Measurements from ENCODE around the gene ZNF835.
"Not testable (repeated sequence)": the region's sequence is repeated elsewhere in the genome, so short reads cannot be mapped to it uniquely, and the experiment has no call there.

The ZNF835 gene

DNA sequence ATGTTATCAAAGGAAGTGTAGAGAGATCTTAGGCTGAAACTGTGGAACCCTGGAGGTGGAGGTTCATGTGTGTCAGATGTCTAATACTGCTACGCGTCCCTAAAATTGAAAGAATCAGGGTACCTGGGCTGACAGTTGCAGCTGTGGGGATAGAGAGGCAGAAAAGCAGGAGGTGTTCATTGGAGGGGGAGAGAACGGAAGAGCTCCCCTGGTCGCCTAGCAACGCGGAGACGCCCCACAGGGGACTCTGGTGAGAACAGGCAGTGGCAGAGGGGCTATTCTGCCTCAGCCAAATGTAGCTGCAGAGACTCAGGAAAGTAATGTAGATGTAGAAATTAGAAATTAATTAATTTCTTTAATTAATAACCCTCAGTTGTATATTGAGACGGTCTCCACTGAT lies 10.1 kb upstream of the ZNF835 start:
- no peak for ATAC-seq (replicated peaks)
- H3K4me1 Mint-ChIP-seq (ENCODE audit: low read depth in 2 of 2): no peaks in the 10 kb centered on the region
- no peak overlapping the region for H3K27ac Mint-ChIP-seq
- no peak overlapping the region for H3K4me3 Mint-ChIP-seq
- DNase-seq: no peak
- peaks cover 13 to 16% of the 10 kb centered on the region in 2 donors for H3K9me3 Mint-ChIP-seq
- H3K27me3 Mint-ChIP-seq: no peaks in the 10 kb centered on the region
- H3K36me3 Mint-ChIP-seq (ENCODE audit: insufficient read depth): no peaks in the 10 kb centered on the region

DNA sequence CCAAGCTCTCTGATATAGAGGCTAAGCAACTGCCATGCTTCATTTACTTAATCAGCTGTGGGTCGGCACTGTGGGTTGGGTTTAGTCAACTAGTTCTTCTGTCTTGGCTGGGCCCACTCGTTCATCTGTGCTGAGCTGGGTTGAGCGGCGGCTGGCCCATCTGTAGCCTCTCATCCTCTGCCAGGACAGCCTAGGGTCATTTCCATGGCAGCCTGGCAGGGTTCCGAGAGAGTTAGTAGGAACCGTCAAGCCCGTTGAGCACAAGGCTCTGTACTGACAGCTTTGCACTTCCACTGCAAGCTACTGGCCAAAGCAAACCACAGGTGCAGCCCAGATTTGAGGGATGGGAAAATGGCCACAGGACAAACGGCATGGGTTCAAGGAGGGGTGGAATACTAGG lies 6.6 kb upstream of the ZNF835 start:
- Mint-ChIP-seq H3K4me3 (no peak overlapping the region), H3K27ac (no peak overlapping the region), H3K9me3 (peaks cover 5 to 6% of the 10 kb centered on the region in 2 donors), H3K27me3 (no peaks in the 10 kb centered on the region), H3K4me1 (ENCODE audit: low read depth in 2 of 2) (no peaks in the 10 kb centered on the region), H3K36me3 (ENCODE audit: insufficient read depth) (no peaks in the 10 kb centered on the region)
- ATAC-seq (replicated peaks) (no peak), DNase-seq (no peak)

- H3K27me3 Mint-ChIP-seq; H3K27ac Mint-ChIP-seq; ATAC-seq (replicated peaks); H3K9me3 Mint-ChIP-seq; H3K36me3 Mint-ChIP-seq (ENCODE audit: insufficient read depth); H3K4me3 Mint-ChIP-seq; DNase-seq: not testable (repeated sequence)
- peaks cover 0 to 10% of the 10 kb centered on the region in 2 donors for H3K4me1 Mint-ChIP-seq (ENCODE audit: low read depth in 2 of 2)
These were observed 1.1 kb upstream of the ZNF835 start for GRCh38 chr19:56672610-56673009.

GRCh38 chr19:56670961-56671612 lies 470 bp downstream of the ZNF835 start:
- H3K4me1 Mint-ChIP-seq (ENCODE audit: low read depth in 2 of 2): peaks cover 0 to 10% of the 10 kb centered on the region in 2 donors
- H3K36me3 Mint-ChIP-seq (ENCODE audit: insufficient read depth): no peaks in the 10 kb centered on the region
- H3K27me3 Mint-ChIP-seq: no peaks in the 10 kb centered on the region
- H3K9me3 Mint-ChIP-seq: peaks cover 5 to 7% of the 10 kb centered on the region in 2 donors
- DNase-seq (no peak), ATAC-seq (replicated peaks) (peak; percentile 33)
- peak overlapping the region; percentile 65 to 82 for H3K4me3 Mint-ChIP-seq
- H3K27ac Mint-ChIP-seq: peak overlapping the region in 1 of 2 donors; percentile 55

- Mint-ChIP-seq H3K36me3 (ENCODE audit: insufficient read depth) (no peaks in the 10 kb centered on the region), H3K4me1 (ENCODE audit: low read depth in 2 of 2) (peaks cover 0 to 10% of the 10 kb centered on the region in 2 donors), H3K9me3 (peaks cover 5 to 7% of the 10 kb centered on the region in 2 donors), H3K27me3 (no peaks in the 10 kb centered on the region), H3K27ac (no peak overlapping the region), H3K4me3 (peak overlapping the region in 1 of 2 donors; percentile 82)
- ATAC-seq (replicated peaks): no peak
- DNase-seq: no peak
These were observed 1.1 kb downstream of the ZNF835 start for GRCh38 chr19:56670401-56670960.

GRCh38 chr19:56668676-56669075 lies 2.9 kb downstream of the ZNF835 start:
- H3K27me3 Mint-ChIP-seq: no peaks in the 10 kb centered on the region
- ATAC-seq (replicated peaks) (no peak), DNase-seq (no peak)
- H3K4me3 Mint-ChIP-seq: no peak overlapping the region
- H3K27ac Mint-ChIP-seq: no peak overlapping the region
- H3K36me3 Mint-ChIP-seq (ENCODE audit: insufficient read depth): no peaks in the 10 kb centered on the region
- H3K9me3 Mint-ChIP-seq: peaks cover 7 to 11% of the 10 kb centered on the region in 2 donors
- H3K4me1 Mint-ChIP-seq (ENCODE audit: low read depth in 2 of 2): peaks cover 0 to 10% of the 10 kb centered on the region in 2 donors

DNA sequence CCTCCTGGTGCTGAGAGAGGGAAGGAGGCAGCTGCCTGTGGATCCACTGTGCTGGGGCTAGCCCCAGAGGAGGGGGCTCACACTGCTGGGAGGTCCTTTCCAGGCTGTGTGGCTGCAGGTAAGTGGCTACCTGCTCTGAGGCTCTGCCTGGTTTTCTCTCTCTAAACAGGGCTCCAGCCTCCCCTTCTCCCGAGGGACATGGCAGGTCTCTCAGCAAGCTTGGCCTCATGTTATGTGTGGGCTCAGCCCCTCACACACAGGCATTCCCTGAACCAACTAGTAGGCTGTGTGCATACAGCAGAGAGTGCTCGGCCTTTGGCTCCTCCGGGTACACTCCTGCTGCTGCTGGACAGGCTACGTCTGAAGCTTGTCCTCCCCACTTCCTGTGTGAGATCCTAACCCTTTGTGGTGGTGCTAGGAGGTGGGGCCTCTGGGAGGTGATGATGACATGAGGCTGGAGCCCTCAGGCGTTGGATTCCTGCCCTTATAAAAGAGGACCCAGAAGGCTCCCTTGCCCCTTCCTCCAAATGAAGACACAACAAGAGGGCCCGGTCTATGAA lies 4.2 kb downstream of the ZNF835 start:
- ATAC-seq (replicated peaks) (no peak), DNase-seq (no peak)
- Mint-ChIP-seq H3K9me3 (peaks cover 5 to 11% of the 10 kb centered on the region in 2 donors), H3K27ac (no peak overlapping the region), H3K4me1 (ENCODE audit: low read depth in 2 of 2) (peaks cover 0 to 10% of the 10 kb centered on the region in 2 donors), H3K27me3 (no peaks in the 10 kb centered on the region), H3K36me3 (ENCODE audit: insufficient read depth) (no peaks in the 10 kb centered on the region), H3K4me3 (no peak overlapping the region)

DNA sequence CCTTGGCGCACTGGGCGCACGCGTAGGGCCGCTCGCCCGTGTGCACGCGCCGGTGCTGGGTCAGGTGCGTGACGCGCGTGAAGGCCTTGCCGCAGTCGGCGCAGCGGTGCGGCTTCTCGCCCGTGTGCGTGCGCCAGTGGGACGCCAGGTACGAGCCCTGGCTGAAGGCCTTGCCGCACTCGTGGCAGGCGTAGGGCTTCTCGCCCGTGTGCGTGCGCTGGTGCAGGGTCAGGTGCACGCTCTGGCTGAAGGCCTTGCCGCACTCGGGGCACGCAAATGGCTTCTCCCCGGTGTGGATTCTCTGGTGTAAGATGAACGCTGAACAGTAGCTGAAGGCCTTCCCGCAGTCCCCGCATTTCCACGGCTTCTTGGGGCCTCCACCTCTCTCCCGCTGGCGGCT lies 7.0 kb downstream of the ZNF835 start:
- no peak for DNase-seq
- peaks cover 5 to 12% of the 10 kb centered on the region in 2 donors for H3K9me3 Mint-ChIP-seq
- no peak overlapping the region for H3K27ac Mint-ChIP-seq
- no peaks in the 10 kb centered on the region for H3K27me3 Mint-ChIP-seq
- no peaks in the 10 kb centered on the region for H3K36me3 Mint-ChIP-seq (ENCODE audit: insufficient read depth)
- peaks cover 0 to 1% of the 10 kb centered on the region in 2 donors for H3K4me1 Mint-ChIP-seq (ENCODE audit: low read depth in 2 of 2)
- H3K4me3 Mint-ChIP-seq: no peak overlapping the region
- no peak for ATAC-seq (replicated peaks)

DNA sequence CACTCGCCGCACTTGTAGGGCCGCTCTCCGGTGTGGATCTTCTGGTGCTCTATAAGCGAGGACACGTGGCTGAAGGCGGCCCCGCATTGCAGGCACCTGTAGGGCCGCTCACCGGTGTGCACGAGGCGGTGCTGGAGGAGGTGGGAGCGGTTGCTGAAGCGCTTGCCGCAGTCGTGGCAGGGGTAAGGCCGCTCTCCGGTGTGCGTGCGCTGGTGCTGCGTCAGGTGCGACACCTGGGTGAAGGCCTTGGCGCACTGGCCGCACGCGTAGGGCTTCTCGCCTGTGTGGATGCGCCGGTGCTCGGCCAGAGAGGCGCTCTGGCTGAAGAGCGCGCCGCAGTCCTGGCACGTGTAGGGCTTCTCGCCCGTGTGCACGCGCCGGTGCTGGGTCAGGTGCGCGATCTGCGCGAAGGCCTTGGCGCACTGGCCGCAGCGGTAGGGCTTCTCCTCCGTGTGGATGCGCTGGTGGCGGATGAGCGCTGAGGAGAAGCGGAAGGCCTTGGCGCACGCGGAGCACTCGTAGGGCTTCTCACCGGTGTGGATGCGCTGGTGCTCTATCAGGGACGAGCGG lies 7.5 kb downstream of the ZNF835 start:
- no peaks in the 10 kb centered on the region for H3K27me3 Mint-ChIP-seq
- peaks cover 0 to 1% of the 10 kb centered on the region in 2 donors for H3K4me1 Mint-ChIP-seq (ENCODE audit: low read depth in 2 of 2)
- ATAC-seq (replicated peaks) (no peak), DNase-seq (no peak)
- no peak overlapping the region for H3K4me3 Mint-ChIP-seq
- no peak overlapping the region for H3K27ac Mint-ChIP-seq
- peaks cover 6 to 15% of the 10 kb centered on the region in 2 donors for H3K9me3 Mint-ChIP-seq
- no peaks in the 10 kb centered on the region for H3K36me3 Mint-ChIP-seq (ENCODE audit: insufficient read depth)

DNA sequence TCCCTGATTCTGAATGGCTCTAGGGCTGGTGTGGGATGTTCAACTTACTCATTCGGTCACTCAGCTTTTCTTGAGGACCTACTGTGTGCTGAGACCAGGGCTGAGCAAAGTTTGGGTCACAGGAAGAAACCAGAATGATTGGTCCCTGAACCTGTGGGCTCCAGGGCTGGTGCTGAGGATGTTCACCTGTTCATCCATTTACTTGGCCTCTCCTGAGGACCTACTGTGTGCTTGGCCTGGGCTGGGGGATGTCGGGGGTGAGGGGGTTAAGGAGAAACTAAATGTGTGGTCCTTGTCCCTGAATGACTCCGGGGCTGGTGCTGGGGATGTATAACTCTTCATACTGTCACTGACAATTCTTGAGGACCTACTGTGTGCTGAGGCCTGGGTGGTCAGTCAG lies 10.3 kb downstream of the ZNF835 start:
- Mint-ChIP-seq H3K4me1 (ENCODE audit: low read depth in 2 of 2) (no peaks in the 10 kb centered on the region), H3K4me3 (no peak overlapping the region), H3K27ac (no peak overlapping the region), H3K36me3 (ENCODE audit: insufficient read depth) (no peaks in the 10 kb centered on the region), H3K27me3 (no peaks in the 10 kb centered on the region), H3K9me3 (peaks cover 4 to 23% of the 10 kb centered on the region in 2 donors)
- ATAC-seq (replicated peaks): no peak
- no peak for DNase-seq

GRCh38 chr19:56660381-56661107 lies 11.0 kb downstream of the ZNF835 start:
- Mint-ChIP-seq H3K27me3 (no peaks in the 10 kb centered on the region), H3K9me3 (peaks cover 6 to 23% of the 10 kb centered on the region in 2 donors), H3K4me3 (no peak overlapping the region), H3K27ac (no peak overlapping the region), H3K36me3 (ENCODE audit: insufficient read depth) (no peaks in the 10 kb centered on the region), H3K4me1 (ENCODE audit: low read depth in 2 of 2) (no peaks in the 10 kb centered on the region)
- ATAC-seq (replicated peaks) (no peak), DNase-seq (no peak)

GRCh38 chr19:56654151-56654550 lies 17.4 kb downstream of the ZNF835 start:
- H3K27ac Mint-ChIP-seq: no peak overlapping the region
- no peaks in the 10 kb centered on the region for H3K36me3 Mint-ChIP-seq (ENCODE audit: insufficient read depth)
- DNase-seq: no peak
- H3K4me3 Mint-ChIP-seq: no peak overlapping the region
- H3K4me1 Mint-ChIP-seq (ENCODE audit: low read depth in 2 of 2): no peaks in the 10 kb centered on the region
- H3K9me3 Mint-ChIP-seq: peaks cover 15 to 26% of the 10 kb centered on the region in 2 donors
- no peaks in the 10 kb centered on the region for H3K27me3 Mint-ChIP-seq
- no peak for ATAC-seq (replicated peaks)

GRCh38 chr19:56643460-56643955 lies 28.0 kb downstream of the ZNF835 start:
- H3K9me3 Mint-ChIP-seq: peaks cover 31 to 50% of the 10 kb centered on the region in 2 donors
- H3K27ac Mint-ChIP-seq: no peak overlapping the region
- no peaks in the 10 kb centered on the region for H3K4me1 Mint-ChIP-seq (ENCODE audit: low read depth in 2 of 2)
- no peak for ATAC-seq (replicated peaks)
- no peak overlapping the region for H3K4me3 Mint-ChIP-seq
- H3K36me3 Mint-ChIP-seq (ENCODE audit: insufficient read depth): no peaks in the 10 kb centered on the region
- peaks cover 7 to 10% of the 10 kb centered on the region in 2 donors for H3K27me3 Mint-ChIP-seq
- DNase-seq: no peak

All from effector memory CD8-positive, alpha-beta T cell (primary cell).